ENCODE data around the gene EHMT1. TPM values are rescaled to one million over a fixed set of nuclear protein-coding genes. Genes with fewer than 3 reads are reported as not detected.
"Not testable (repeated sequence)": the region's sequence is repeated elsewhere in the genome, so short reads cannot be mapped to it uniquely, and the experiment has no call there.

Gene EHMT1
- total RNA-seq, 1 donor from 2014 or later = 82.7 TPM

DNA sequence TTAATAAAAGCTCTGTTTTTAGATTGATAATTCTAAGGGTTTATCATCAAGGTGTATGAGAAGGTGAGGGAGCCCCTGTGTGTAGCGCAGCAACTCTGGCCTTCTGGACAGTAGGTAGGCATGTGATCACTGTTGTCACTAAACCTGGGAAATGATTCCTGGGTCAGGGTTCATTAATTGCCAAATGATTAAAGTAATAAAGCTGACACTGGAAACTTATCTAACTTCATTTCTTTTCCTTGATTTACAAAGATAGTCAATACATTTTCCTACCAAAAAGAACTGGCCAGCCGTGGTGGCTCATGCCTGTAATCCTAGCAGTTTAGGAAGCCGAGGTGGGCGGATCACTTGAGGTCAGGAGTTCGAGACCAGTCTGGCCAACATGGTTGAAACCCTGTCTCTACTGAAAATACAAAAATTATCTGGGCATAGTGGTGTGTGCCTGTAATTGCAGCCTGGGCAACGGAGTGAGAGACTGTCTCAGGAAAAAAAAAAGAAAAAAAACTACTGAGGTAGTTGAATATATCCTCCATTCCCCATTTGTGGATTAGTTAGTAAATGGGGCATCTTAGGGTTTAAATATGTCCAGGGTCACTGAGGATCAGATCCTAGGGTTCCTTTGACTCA is 2.4 kb downstream of the EHMT1 start:
- H3K27ac ChIP-seq = no peak overlapping the region
- TF ChIP-seq, protein P1, sequence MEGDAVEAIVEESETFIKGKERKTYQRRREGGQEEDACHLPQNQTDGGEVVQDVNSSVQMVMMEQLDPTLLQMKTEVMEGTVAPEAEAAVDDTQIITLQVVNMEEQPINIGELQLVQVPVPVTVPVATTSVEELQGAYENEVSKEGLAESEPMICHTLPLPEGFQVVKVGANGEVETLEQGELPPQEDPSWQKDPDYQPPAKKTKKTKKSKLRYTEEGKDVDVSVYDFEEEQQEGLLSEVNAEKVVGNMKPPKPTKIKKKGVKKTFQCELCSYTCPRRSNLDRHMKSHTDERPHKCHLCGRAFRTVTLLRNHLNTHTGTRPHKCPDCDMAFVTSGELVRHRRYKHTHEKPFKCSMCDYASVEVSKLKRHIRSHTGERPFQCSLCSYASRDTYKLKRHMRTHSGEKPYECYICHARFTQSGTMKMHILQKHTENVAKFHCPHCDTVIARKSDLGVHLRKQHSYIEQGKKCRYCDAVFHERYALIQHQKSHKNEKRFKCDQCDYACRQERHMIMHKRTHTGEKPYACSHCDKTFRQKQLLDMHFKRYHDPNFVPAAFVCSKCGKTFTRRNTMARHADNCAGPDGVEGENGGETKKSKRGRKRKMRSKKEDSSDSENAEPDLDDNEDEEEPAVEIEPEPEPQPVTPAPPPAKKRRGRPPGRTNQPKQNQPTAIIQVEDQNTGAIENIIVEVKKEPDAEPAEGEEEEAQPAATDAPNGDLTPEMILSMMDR (IDR thresholded peaks at IDR 0.05) = peak; percentile 32
- intact Hi-C loops (cut with DNase I) = no loop called here
- no peaks in the 10 kb centered on the region for H3K27me3 ChIP-seq
- no peaks in the 10 kb centered on the region for H3K9me3 ChIP-seq
- no peak overlapping the region for H3K4me3 ChIP-seq
- H3K36me3 ChIP-seq = peaks cover 8% of the 10 kb centered on the region
- DNase-seq (no peak), ATAC-seq (no peak)
- H3K4me1 ChIP-seq = peaks cover 38% of the 10 kb centered on the region

DNA sequence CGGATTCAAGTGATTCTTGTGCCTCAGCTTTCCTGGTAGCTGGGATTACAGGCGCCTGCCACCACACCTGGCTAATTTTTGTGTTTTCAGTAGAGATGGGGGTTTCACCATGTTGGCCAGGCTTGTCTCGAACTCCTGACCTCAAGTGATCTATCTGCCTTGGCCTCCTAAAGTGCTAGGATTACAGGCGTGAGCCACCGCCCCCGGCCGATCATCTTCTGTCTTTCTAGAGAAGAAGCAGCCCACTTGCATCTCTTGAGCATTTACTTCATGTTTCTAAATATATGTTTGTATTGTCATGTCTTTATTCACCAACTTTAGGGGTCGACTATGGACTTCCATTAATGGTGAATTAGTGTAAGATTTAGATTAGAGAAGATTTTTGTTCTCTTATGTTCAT is 3.4 kb downstream of the EHMT1 start:
- H3K27ac ChIP-seq; H3K36me3 ChIP-seq; intact Hi-C loops (cut with DNase I); ATAC-seq; DNase-seq; H3K27me3 ChIP-seq; H3K4me3 ChIP-seq; H3K9me3 ChIP-seq: not testable (repeated sequence)
- H3K4me1 ChIP-seq = peaks cover 35% of the 10 kb centered on the region

DNA sequence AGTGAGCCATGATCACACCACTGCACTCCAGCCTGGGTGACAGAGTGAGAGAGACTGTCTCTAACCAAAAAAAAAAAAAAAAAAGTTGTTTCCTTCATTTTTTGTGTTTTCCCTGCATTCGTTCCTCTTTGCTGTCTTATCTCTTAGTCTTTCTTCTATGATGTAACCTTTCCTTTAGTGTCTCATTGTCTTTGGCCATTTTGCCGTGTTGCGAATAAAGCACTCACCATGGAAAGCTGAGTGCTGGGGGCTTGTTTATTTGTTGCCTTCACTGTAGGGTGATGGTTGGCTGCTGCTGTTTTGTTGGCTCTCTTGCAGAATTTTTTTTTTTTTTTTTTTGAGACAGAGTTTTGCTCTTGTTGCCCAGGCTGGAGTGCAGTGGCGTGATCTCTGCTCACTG is 7.7 kb downstream of the EHMT1 start:
- Histone ChIP-seq H3K4me1 (peaks cover 43% of the 10 kb centered on the region), H3K27me3 (no peaks in the 10 kb centered on the region), H3K27ac (no peak overlapping the region), H3K36me3 (no peaks in the 10 kb centered on the region), H3K9me3 (no peaks in the 10 kb centered on the region), H3K4me3 (no peak overlapping the region)
- intact Hi-C loops (cut with DNase I) = no loop called here
- ATAC-seq (no peak), DNase-seq (no peak)
- TF ChIP-seq, protein P1 (IDR thresholded peaks at IDR 0.05) = no peak

DNA sequence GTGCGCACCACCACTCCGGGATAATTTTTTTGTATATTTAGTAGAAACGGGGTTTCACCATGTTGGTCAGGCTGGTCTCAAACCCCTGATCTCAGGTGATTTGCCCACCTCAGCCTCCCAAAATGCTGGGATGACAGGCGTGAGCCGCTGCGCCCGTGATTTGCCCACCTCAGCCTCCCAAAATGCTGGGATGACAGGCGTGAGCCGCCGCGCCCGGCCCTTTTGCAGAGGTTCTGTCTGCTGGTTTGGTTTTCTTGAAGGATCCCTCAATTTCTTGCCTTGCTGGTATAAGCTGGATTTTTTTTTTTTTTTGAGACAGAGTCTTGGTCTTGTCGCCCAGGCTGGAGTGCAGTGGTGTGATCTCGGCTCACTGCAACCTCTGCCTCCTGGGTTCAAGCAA is 8.6 kb downstream of the EHMT1 start:
- intact Hi-C loops (cut with DNase I); H3K9me3 ChIP-seq; H3K27ac ChIP-seq; H3K4me3 ChIP-seq; H3K27me3 ChIP-seq; H3K36me3 ChIP-seq; DNase-seq; ATAC-seq: not testable (repeated sequence)
- peaks cover 39% of the 10 kb centered on the region for H3K4me1 ChIP-seq

DNA sequence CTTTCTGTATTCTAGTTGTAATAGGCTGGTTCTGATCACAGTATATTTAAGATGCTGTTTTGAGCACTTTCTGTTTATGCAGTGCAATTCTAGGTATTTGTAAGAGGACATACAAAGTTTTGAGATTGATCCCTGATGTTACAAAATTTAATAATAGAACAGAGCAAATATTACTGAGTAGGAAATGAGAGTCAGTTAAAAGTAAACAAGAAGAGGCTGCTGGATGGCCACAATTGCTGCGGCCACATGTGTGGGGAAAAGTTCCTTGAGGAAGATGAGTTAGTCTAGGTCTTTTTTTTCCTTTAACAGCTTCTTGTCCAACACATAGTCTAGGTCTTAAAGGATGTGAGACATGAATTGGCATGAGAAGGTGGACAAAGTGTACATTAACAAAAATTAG is 11.3 kb downstream of the EHMT1 start:
- intact Hi-C loops (cut with DNase I) = no loop called here
- H3K36me3 ChIP-seq = no peaks in the 10 kb centered on the region
- no peak overlapping the region for H3K4me3 ChIP-seq
- TF ChIP-seq, protein P1 (IDR thresholded peaks at IDR 0.05) = no peak
- DNase-seq = no peak
- ATAC-seq = no peak
- no peaks in the 10 kb centered on the region for H3K27me3 ChIP-seq
- peaks cover 45% of the 10 kb centered on the region for H3K4me1 ChIP-seq
- no peaks in the 10 kb centered on the region for H3K9me3 ChIP-seq
- H3K27ac ChIP-seq = no peak overlapping the region

DNA sequence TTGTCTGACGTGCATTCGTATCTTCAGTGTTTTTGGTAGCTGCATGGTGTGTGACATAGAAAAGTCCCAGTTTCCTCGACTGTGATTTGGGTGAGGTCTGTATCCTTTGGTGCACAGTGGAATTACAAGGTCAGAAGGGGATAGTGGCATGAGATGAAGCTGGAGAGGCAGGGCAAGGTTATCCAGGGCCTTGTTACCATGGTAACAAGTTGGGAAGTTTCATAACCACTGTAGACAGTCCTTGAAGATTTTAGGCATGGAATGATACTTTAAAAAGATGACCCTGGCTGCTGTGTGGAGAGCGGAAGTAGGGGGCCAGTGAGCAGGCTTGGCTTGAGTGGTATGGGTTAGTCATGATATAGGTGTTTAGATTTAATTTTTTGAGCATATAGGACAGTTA is 11.9 kb downstream of the EHMT1 start:
- DNase-seq (no peak), ATAC-seq (no peak)
- peak overlapping the region; percentile 30 for H3K27ac ChIP-seq
- no peaks in the 10 kb centered on the region for H3K9me3 ChIP-seq
- TF ChIP-seq, protein P1 (IDR thresholded peaks at IDR 0.05) = no peak
- H3K27me3 ChIP-seq = no peaks in the 10 kb centered on the region
- H3K4me1 ChIP-seq = peaks cover 45% of the 10 kb centered on the region
- H3K36me3 ChIP-seq = no peaks in the 10 kb centered on the region
- no peak overlapping the region for H3K4me3 ChIP-seq
- intact Hi-C loops (cut with DNase I) = no loop called here

Data from upper lobe of right lung (tissue), 1 donor.